Superior temporal gyrus (tissue), 1 donor: Measurements from ENCODE around the gene RNF145.
"Not testable (repeated sequence)": the region's sequence is repeated elsewhere in the genome, so short reads cannot be mapped to it uniquely, and the experiment has no call there.

Experiments
- DNase-seq: peaks from one replicate; pipeline ENCODE4 v3.0.0-alpha.2; 2016; ENCODE audit errors: extremely low spot score

Gene RNF145

DNA sequence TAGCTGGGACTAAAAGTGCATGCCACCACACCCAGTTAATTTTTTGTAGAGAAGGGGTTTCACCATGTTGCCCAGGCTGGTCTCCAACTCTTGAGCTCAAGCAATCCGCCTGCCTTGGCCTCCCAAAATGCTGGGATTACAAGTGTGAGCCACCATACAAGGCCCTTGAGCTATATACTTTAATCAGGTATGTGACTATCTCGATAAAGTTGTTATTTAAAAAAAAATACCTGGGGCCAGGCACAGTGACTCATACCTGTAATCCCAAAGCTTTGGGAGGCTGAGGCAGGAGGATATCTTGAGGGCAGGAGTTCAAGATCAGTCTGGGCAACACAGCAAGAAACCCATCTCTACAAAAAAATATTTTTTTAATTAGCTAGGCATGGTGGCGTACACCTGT lies 19.2 kb downstream of the RNF145 start:
- no peak for DNase-seq

DNA sequence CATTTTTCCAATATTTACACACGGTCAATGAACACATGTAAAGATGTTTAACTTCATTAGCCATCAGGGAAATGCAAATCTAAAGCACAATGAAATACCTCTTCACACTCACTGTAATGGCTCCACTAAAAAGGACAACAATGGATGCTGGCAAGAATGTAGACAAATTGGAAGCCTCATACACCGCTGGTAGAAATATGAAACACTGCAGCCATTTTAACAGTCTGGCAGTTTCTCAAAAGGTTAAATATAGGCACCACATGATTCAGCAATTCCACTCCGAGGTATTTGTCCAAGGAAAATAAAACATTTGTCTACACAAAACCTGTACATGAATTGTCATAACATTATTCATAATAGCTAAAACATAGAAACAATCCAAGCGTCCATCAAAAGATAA lies 20.0 kb downstream of the RNF145 start:
- DNase-seq, result no peak

DNA sequence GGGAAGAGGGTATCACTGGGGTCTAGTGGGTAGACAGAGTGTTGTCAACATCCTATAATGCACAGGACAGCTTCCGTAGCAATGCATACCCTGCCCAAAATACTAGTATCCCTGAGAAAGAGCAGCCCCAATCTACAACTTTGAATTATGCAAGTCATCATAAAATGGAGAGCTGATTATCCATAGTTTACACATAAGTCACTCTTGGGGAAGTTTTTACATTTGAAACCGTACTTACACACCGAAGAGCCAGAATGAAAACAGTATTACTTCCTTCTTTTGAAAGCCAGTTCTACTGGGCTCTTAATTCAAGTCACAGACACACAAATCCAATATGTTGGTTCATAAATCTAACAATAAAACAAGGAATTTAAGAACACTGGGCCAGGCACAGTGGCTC lies 21.6 kb downstream of the RNF145 start:
- no peak for DNase-seq

DNA sequence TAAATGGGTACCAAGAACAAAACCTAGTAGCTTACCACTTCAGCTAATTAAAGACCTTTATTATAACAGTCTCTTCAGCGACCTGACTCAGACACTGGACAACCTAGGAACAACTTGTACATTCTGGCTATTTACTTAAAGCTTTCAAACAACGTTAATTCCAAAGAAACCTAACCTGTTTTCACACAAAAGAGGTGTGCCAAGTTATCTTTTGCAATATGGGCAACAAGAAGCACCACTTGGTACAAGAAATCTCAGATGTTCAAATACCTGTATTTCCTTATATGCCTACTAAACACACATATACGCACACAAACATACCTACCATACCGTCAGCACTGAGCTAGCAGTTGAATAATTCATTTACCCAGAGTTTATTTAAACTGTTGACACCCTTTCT lies 23.0 kb downstream of the RNF145 start:
- DNase-seq, result no peak

DNA sequence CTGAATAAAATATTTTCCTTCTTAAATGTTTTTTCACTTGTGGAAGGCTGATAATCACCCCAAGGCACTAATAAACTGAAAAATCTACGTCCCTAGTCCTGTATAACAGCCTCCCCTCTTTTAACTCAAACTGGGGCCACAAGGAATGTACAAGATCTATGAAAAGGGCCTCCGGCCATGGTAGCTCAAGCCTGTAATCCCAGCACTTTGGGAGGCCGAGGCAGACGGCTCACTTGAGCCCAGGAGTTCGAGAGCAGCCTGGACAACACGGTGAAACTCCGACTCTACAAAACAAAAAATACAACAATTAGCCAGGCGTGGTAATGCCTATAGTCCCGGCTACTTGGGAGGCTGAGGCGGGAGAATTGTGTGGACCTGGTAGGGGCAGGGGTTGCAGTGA lies 23.6 kb downstream of the RNF145 start:
- DNase-seq, result no peak

DNA sequence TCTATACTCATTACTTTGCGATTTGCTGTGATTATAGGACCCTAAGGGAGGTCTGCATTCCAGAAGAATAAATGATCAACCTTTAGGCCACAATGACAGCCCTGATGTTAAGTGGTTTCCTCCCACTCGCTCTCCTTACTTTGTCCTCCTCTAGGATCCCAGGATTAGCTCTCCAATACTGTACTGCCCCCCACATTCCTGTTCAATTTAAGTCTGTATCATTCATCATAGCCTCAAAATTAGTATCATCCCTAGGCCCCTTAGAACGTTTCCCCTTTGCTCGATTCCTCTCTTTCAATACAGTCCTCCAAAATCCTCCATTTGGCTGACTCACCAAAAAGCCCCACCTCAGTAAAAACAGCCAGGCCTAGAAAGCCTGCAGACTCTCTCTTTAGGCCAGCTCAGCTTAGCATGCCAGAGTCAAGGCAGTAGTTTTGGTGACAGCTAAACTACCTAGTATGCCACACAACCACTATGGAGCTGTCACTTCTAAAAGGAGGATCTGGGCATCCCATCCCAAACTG lies 24.4 kb downstream of the RNF145 start:
- no peak for DNase-seq

DNA sequence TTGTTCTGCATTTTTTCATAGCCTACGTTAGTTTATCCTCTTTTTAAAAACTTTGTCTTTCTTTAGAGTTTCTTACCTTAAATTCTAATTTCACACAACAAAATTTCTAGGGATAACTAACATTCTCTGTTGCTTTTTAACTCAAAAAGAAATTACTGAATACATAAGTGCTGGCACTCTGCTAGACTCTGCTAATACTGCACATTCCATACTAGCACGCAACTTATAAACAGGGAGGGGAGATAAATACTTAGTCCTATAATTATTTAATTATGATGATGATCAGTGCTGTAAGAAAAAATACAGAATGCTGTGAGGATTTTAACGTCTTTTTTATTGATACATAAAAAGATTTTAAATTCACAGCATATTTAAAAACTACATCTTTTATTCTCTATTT lies 25.1 kb downstream of the RNF145 start:
- DNase-seq, result no peak

DNA sequence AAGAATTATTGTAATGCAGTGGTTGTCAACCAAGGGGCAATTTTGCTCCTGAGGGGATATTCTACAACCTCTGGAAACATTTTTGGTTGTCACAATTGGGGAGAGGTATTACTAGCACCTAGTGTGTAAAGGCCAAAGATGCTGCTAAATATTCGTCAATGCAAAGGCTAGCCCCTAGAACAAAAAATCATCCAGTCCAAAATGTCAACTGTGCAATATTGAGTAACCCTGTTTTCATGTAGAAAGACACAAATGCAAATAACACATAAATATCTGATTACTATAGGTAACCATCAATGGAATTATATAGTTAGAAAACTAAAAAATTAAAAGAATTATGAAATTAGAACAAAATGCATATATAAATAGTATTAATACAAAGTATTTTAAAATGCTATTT lies 26.1 kb downstream of the RNF145 start:
- DNase-seq, result no peak

DNA sequence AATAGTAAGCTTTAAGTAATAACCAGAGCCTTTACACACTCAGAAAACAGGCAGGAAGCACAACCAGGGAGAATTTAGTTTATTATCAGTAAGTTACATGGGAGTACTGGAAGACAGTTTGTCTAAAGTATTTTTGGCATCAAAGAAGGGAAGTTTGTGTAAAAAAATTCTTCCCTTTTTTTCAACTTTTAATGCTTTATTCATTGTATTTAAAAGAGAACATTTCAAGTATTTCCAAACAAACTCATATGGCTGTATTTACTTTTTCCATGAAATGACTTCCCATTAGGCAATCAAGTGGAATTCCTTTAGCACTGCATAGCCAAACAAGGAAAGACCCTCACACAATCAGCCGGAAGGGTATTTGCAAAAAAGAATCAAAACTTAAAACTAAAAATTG lies 26.7 kb downstream of the RNF145 start:
- no peak for DNase-seq

DNA sequence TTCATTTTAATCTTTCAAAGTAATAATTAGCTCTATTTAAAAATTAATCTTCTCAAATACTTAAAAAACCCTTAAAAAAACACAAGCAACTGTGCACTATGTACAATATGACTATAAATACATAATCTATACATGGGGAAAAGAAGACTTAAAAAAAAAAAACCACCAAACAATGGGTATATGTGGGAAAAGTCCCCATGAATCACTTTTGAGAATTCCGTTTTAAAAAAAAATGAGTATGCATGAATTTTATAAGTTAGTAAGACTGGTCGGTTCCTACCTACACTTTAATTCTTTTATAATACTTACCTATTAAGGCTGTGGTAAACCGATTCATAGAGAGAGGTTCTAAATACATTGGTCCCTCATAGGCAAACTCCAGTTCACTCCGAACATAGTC lies 27.7 kb downstream of the RNF145 start:
- no peak for DNase-seq

DNA sequence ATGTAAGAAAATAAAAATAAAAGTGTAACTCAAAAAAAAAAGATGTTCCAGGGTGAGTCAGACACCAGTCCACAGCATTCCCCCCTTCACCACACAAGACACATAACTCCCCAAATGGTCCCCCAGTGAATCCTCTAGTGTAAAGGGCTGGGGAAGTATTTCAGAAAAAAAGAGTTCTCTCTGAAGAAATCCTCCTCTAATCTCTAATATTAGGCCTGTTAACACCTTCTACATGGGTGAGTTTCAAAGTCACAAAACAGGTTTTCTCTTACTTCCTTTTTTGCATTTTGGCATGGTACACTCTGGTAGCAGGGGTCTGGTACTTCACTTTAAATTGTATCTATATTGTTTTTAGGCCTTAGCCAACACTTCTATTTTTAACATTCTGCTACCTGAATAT lies 28.2 kb downstream of the RNF145 start:
- no peak for DNase-seq

DNA sequence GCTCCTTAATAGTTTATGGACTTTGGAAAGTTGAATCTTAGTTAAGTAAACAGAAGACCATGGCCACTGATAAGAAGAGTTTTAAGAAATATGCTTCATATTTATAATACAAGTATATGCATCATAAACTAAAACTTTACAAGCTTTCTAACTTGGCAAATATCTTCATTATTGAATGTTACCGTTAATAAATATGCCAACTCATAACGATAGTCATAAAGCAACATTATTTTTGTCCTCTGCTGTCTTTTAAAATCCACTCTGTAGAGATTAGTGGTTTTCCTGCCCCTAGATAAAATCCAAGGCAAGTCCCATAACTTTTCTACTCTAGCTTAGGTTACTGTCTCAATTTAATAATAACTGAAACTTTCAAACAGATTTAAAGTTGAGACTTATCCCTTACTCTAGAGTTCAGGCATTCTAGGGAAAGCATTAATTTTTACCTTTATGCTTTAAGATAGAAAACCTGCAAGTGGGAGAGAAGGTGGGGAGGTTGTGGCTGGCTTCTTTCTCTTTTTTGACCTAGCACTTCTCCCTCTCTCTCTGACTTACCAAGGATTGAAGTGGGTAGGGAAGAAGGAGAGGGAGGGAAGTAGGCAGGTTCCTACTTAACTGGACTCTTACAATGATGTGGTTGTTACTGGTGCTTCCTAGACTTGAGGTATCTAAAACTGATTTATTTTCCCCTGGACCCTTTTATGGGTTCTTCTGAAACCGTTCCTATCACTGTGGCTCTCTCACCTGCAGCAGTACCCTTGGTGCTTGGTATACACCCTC lies 29.6 kb downstream of the RNF145 start:
- no peak for DNase-seq

DNA sequence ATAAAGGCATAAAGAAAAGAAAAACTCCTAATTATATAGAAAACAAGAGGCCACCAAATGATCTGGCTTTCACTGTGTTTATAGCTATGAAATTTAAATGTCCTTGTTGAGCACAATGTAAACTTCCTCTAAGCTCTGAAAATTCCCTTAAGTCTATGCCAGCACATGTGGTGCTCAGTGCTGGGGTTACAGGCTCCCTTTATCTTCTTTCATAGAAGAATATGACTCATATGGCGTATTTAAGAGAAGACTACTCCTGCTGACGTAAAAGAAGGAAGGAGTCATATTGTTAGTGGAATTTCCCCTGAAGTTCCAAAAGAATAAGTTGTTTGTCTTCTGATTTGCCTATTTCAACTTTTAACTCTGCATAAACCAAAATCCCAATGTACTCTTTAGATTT lies 30.4 kb downstream of the RNF145 start:
- no peak for DNase-seq

DNA sequence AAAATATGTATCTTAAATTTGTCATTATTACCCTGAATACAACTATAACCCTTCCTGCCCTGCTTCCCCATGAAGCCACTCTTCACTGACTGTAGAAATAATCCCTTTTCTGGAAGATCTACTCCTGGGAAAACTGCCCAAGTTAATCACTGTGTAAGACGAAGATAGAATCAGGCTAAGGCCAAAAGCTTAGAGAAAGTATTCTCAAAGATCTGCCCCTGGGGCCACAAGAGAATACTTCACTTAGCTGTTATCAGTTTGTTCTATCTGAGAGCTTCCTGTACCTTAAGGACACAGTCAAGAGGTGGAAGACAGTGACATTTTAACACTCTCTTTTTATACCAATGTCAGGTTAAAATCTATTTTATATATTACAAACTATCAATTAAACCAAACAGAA lies 33.8 kb downstream of the RNF145 start:
- DNase-seq, result no peak

DNA sequence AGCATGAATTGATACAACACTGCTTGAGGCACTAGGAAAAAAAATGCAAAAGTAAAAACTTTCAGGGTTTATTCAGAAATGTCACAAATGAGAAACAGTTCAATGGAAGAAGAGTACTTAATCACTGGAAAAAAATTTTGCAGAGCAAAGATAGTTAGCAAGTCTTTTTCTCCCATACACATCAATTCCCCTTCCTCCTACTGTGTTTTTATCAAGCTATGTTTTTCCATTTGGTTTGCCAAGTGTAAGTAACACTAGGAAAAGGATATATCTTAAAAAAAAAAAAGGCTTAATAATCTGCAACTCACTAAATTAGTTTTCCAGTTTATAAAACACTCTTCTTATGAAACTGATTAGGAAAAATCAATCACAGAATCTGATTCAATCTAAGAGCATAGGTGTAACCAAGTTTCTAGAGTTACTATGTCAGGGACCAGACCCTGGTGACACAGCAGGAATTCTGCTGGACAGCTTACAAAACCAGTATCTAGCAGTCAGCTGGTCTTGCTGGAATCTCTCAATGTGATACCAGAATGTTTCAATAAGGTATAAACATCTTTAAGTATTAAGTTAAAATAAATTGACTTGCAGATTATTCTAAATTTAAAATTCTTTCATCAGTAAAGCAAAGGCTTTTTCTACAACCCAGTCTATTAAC lies 34.7 kb downstream of the RNF145 start:
- DNase-seq, result no peak

DNA sequence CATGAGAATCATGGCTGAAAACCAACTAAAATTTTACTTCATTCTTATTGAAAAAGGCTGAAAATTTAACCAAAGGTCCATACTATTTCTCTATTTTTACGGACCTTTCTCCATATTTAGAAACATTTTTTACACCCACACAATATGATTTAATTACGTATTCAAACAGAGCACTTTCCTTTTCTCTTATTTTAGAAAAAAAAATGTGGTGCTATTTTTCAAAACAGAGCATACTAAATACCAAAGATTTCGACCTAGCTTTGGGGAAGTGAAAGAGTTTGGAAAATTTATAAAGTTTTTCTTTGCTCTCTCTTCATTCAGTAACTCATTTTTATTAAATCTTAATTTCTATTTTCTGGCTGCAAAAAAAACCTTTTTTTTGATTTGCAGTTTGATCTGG lies 38.1 kb downstream of the RNF145 start:
- no peak for DNase-seq

DNA sequence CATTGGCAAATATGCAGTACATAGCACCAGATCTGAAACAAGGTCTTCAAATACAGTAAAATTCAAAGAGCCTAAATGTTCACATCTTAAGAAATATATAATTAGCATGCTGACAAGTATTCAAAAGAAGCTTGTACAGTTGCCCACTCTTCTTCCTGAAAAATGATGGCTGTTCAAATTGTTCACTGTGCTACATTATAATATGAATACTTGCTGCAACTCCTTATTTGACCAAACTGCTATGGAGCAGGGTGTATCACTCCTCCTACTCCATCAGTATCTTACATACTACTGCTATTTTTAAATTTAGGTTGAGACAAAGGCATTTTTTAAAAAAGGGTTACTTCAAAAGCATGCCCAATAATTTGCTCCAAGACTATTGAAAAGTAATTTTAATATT lies 39.3 kb downstream of the RNF145 start:
- no peak for DNase-seq

DNA sequence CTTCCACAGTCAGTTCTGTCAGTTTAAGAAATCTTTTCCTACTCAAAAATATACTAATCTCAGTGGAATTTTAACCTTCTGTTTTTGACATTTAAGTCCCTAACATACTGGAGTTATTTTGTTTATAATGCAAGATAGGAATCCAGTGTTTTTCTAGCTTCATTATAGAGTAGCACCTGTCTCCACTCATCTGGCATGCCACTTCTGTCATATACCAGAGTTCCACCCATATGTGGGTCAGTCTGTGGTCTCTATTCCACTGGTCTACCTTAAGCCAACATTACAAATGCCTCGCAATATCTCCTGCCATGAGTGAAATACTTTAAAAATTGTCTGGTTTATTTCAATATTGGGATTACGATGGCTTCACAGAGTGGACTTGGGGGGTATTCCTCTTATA lies 42.9 kb downstream of the RNF145 start:
- DNase-seq, result no peak

DNA sequence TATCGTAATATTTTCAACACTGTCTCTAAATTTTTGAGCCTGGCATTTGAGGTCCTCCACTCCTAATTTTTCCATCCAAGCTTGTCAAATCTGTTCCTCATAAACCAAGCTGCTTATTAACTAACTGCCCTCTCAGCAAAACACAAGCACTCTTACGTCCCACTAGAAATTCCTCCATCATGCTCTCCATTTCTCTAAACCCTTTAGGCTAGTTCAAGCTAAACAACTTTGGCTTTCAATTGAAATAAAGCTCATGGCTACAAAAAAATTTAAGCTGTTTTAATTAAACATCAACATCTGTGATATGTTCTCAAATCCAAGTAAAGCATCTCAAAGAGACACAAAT lies 45.7 kb downstream of the RNF145 start:
- no peak for DNase-seq

DNA sequence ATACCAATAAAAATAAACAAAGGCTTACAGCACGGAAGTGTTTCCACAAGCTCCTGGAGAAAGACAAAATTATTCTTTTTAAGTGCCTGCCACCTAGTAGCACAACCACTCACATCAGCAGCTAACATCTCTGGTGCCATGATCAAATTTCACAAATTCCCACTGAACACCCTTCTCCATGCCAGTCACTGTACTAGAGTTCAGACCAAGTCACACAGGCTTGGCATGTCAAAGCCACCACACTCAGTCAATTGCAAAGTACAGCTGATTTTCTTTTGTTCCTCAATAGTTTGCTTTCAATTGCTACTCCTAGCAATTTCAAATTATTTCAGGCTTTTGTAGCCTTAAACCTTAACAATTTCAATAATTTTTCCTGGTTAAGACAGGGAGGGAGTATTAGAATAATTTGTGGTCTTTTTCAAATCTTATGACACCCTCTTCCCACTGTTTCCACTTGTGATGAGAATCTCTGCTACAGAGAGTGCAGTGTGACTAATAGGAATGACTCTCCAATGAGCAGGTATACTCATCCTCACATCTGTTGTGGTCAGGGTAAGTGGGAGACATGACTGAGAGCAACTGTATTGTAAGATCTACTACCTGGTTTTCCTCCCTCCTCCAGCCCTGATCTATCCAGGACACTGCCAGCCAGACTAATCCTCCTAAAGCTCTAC lies 46.2 kb downstream of the RNF145 start:
- no peak for DNase-seq

DNA sequence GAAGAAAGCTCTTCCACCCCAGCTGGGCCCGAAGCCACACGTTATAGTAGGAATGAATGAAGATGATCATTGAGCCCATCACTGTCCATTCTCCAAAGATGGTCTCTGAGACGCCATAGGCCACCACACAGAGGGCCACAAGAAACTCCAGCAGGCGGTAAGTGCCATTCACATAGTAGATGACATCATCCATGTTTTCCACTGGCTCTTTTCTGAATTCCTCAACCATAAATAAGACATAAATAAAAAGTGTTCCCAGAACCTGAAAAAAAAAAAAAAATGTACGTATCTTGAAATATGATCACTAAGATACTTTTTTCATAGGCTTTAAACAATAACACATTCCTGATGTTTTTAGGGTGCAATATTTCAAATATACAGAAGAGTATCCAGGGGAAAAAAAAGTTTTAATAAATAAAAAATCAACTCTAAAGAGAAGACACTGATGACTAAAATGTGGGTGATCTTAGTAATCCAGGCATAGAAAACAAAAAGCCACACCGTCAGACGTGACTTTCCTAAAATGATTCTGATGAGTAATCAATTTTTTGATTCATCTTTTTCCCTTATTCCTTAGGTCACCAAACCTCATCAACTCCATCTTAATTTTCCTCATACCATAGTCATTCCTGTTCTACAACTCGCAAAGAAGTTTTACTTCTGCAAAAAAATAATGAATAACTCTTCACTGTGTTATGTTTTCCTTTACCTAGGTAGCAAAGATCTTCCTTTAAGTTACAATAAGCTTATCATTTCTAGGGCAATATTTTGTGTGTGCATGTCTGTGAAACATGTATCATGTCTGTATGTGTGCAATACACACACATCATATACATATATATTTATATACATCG lies 47.8 kb downstream of the RNF145 start:
- DNase-seq, result no peak

DNA sequence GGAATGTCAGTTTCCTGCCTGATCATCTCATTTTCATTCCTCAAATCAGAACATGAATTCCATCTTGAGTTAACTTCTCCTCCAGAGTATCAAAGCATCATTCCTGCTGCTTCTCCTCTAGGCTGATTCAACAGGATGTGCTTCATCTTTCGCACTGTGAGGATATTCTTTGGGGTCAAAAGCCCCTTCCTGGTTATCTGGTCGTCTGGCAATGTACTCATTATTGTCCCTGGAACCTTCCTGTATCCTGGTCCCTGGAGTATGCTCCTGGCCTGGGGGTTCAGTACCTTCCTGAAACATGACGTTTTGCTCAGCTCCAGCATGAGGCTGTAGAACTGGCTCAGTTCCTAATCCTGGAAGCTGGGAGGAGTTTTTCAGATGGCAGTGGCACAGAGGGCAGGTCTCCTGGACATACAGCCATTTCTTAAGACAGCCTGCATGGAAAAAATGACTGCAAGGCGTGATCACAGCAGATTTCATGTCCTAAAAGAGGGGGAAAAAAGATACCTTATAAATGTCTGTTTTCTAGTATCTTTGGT lies 50.7 kb downstream of the RNF145 start:
- not testable (repeated sequence) for DNase-seq
